Stimulated activated naive CD4-positive, alpha-beta T cell (primary cell): ENCODE data around the gene CCDC142.
"Not testable (repeated sequence)": the region's sequence is repeated elsewhere in the genome, so short reads cannot be mapped to it uniquely, and the experiment has no call there.

Experiments
- DNase-seq, 6 experiments: peaks; one replicate each; lab custom pipeline; 2025; lab: John Stamatoyannopoulos, UW

CCDC142 gene

GRCh38 chr2:74499267-74499939, 16.6 kb upstream of the CCDC142 start, which contains the start of gene LBX2:
TSS of gene LBX2 (minus strand) at chr2:74499603. CDS start at chr2:74499537, 66 bp downstream.
- no peak for DNase-seq

- DNase-seq: peak in 2 of 6 experiments; percentile 27 to 47
These were observed 15.9 kb upstream of the CCDC142 start for GRCh38 chr2:74498500-74499266.

GRCh38 chr2:74497777-74498499, 15.1 kb upstream of the CCDC142 start:
- no peak for DNase-seq

GRCh38 chr2:74496997-74497776, 14.4 kb upstream of the CCDC142 start:
- no peak for DNase-seq

GRCh38 chr2:74495440-74495839, 12.6 kb upstream of the CCDC142 start:
- no peak for DNase-seq

GRCh38 chr2:74493546-74493945, 10.7 kb upstream of the CCDC142 start:
- DNase-seq: no peak

- DNase-seq: no peak
These were observed 9.1 kb upstream of the CCDC142 start for GRCh38 chr2:74491648-74492544.

GRCh38 chr2:74489906-74490305, 7.1 kb upstream of the CCDC142 start:
- DNase-seq: no peak

GRCh38 chr2:74488643-74489481, 6.1 kb upstream of the CCDC142 start:
- DNase-seq: no peak

GRCh38 chr2:74486141-74486540, 3.3 kb upstream of the CCDC142 start:
- DNase-seq: no peak

- not testable (repeated sequence) for DNase-seq
These were observed 922 bp upstream of the CCDC142 start for GRCh38 chr2:74483675-74484164.

- DNase-seq: peak in 3 of 6 experiments; percentile 38 to 74 (median 62)
These were observed 617 bp downstream of the CCDC142 start for GRCh38 chr2:74481961-74482800.

GRCh38 chr2:74481431-74481830, 1.4 kb downstream of the CCDC142 start:
- no peak for DNase-seq

GRCh38 chr2:74474899-74475298, 7.9 kb downstream of the CCDC142 start:
- DNase-seq: no peak

GRCh38 chr2:74474481-74474880, 8.3 kb downstream of the CCDC142 start:
- DNase-seq: no peak

GRCh38 chr2:74472945-74473258, 9.9 kb downstream of the CCDC142 start:
- DNase-seq: no peak

- DNase-seq: peak; percentile 88 to 96 (median 94)
These were observed 10.5 kb downstream of the CCDC142 start, which contains the start of gene MRPL53 for GRCh38 chr2:74472086-74472944. TSS of gene MRPL53 (minus strand) at chr2:74472680. CDS start at chr2:74472660, 20 bp downstream.
